GM18505 (cell line): ENCODE measurements around the gene UCK2.

Experiments
- ATAC-seq: cut with Tn5 transposase; IDR thresholded peaks from one replicate; pipeline ENCODE4 v1.9.1; 2021; ENCODE audit not compliant: unreplicated experiment
- POLR2A ChIP-seq: IDR thresholded peaks from 4 replicates; pipeline ENCODE4 v1.6.1; 2011; ENCODE audit warnings: borderline replicate concordance; ENCODE audit not compliant: insufficient read depth, insufficient read length; ENCODE audit errors: extremely low read depth

The UCK2 gene

DNA sequence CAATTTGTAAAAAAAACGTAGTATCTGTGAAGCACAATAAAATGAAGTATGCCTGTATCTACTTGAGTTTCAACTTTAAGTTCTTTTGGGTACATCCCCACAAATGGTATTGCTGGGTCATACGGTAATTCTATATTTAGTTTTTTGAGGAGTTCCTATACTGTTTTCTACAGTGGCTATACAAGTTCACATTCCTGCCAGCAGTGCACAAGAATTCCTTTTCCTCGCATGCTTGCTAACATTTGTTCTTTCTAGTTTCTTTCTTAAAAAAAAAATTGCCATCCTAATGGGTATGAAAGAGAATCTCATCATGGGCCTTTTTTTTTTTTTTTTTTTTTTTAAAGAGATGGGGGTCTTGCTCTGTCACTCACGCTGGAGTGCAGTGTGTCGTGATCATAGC is 41.9 kb downstream of the UCK2 start:
- TF ChIP-seq POLR2A: no peak
- no peak for ATAC-seq

DNA sequence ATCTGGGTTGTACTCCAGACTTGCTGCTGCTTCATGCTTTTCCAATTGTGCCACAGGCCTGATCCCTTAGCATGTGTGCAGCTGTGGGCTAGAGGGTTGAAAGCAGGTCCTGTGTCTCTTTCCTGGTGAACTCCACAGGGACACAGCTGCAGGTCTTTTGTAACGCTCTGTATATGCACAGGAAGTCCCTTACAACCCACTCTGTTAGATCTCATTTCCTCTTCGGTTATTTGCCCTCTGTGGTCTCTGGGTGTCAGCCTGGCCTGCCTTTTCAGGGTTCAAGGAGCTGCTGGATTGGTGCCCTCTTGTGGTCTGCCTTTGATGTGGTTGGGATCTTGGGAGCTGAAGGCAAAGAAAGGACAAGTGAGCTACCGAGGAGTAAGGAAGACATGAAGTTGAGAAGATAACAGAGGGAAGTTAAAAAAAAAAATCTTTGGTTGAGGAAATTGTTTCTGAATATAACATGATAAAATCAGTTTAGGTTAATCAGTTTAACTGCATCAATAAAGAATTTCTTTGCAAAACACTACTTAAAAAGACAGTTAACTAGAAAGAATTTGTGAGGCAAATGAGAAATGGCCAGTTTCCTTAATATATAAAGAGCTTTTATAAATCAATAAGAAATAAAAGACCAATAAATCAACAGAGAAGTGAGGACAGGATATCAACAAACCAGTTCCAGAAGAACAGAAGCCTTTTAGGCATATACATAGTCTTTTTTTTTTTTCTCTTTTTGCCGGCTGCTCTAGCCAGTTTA is 44.1 kb downstream of the UCK2 start:
- no peak for TF ChIP-seq POLR2A
- ATAC-seq: peak; percentile 80

DNA sequence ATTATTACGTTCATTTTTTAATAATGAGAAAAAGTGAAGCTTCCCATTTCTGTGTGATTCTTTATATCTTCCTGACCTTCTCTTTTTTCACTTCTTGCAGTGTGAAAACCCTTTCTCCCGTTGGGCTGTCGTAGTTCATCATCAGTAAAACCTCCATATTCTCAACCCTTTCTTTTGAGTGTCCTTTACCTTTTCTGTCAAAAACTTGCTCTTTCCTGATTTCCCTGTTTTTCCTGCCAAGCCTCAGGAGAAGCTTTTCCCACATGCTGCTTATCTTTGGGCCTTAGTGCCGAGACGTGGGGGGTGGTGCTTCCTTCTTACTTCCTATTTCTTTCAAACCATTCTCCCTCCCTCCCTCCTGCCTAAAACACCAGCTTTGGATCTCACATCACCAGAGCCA is 46.1 kb downstream of the UCK2 start:
- no peak for TF ChIP-seq POLR2A
- no peak for ATAC-seq

DNA sequence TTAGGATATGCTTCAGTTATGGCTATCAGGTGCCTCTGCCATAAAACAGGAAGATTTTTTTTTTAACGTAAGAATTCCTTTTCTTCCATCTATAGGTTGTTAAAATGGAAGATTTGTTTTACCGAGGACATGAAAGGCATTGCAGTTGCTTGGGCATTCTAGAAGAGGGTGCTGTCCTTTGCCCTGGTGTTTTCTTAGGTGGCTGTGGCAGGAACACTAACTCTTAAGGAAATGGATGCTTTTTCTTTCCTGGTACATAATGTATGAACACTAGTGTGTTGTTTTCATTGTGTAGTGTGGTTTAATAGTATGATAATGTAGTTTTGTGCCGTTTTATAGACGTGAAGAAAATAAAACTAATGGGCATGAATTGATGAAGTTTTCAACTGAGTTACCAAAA is 47.2 kb downstream of the UCK2 start:
- no peak for ATAC-seq
- no peak for TF ChIP-seq POLR2A

DNA sequence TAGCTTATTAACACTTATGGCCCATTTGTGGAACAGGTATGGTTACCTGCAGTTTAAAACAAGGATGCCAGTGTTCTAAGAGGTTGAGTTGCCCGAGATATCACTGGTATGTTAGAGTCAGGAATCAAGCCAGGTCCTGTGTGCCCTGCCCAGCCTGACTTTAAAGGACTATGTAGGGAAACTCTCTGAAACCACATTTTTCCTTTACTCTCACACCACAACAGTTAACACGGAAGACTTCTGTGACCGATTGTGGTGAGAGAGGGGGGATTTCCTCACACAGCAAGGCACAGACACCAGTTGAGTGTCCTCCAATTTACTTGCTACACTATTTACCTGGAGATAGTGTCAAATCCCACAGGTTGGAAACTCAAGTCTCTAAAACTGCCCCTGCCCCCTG is 47.8 kb downstream of the UCK2 start:
- no peak for TF ChIP-seq POLR2A
- no peak for ATAC-seq

DNA sequence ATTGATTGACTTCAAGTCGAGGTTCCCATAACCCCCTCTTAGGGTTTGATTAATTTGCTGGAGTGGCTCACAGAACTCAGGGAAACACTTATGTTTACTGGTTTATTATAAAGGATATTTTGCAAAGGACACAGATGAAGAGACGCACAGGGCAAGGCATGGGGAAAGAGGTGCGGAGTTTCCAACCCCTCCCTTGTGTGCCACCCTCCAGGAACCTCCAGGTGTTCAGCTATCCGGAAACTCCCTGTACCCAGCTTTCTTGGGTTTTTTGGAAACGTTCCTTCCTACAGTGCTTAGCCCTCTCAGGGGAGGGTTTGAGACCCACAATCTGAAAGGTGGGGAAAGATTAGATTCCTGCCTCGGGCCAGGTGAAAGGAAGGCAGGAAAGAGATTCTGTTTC is 48.2 kb downstream of the UCK2 start:
- no peak for TF ChIP-seq POLR2A
- no peak for ATAC-seq

DNA sequence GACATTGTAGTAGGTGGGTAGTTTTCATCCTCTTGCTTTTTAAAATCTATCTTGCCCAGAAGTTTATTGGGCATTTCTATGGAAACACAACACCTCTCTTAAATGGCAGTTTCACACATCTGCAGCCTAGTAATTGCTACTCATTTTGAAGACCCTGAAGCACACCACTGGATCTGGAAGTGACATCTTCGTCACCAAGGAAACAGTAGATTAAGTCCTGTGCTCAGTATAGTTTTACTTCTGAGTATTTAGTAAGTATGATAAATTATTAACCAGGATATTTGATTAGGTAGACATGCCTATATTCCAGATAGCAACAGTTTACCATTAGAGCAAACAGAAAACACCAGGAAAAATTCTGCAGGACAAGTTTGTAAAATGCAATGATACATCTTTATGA is 48.7 kb downstream of the UCK2 start:
- no peak for TF ChIP-seq POLR2A

DNA sequence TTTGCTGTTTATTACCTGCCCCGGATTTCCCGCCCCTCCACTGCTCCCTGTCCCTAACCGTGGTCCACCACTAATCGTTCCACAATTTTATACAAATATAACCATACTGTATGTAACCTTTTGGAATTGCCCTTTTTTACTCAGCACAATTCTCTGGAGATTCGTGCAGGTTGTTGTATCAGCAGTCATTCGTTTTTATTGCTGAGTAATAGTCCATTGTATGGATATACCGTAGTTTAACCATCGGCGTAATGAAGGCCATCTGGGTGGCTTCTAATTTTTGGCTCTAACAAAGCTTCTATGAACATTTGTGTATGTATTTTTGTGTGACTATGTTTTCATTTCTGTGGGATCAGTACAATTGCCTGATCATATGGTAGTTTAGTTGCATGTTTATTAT is 50.0 kb downstream of the UCK2 start:
- no peak for ATAC-seq

More for the DNA sequence above, 48.7 kb downstream of the UCK2 start:
- ATAC-seq: no peak

DNA sequence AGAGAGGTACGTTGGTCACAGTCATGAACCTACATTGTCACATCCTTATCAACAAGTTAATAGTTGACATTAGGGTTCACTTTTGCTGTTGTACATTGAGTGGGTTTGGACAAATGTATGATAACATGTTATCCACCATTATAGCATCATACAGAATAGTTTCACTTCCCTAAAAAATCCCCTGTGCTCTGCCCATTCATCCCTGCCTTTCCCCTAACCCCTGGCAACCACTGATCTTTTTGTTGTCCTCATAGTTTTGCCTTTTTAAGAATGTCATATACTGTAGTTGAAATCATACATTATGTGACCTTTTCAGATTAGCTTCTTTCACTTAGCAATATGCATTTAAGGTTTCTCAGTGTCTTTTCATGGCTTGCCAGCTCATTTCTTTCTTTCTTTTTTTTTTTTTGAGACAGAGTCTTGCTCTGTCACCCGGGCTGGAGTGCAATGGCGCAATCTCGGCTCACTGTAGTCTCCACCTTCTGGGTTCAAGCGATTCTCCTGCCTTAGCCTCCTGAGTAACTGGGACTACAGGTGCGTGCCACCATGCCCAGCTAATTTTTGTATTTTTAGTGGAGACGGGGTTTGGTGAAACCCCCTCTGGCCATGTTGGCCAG is 50.6 kb downstream of the UCK2 start:
- ATAC-seq: peak; percentile 59
- TF ChIP-seq POLR2A: no peak

More for the DNA sequence above, 50.0 kb downstream of the UCK2 start:
- no peak for TF ChIP-seq POLR2A

DNA sequence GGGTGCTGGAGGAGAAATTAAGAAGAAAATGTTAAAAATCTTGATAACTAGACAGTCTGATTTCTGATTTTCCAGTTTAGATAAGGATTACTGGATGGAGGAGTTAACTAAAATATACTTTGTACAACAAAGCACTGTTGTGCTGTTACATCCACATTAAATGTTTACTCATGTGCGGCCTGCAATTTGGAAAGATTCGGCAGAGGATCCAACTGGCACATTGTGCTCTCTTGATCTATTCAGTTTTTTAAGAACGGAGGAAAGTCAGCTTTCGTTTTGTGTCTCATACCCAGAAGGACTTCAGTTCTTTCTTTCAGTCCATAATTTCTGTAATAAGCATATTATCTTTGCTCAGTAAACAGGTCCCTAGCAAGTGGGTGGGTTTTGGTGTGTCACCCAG is 52.5 kb downstream of the UCK2 start:
- TF ChIP-seq POLR2A: no peak
- ATAC-seq: no peak

DNA sequence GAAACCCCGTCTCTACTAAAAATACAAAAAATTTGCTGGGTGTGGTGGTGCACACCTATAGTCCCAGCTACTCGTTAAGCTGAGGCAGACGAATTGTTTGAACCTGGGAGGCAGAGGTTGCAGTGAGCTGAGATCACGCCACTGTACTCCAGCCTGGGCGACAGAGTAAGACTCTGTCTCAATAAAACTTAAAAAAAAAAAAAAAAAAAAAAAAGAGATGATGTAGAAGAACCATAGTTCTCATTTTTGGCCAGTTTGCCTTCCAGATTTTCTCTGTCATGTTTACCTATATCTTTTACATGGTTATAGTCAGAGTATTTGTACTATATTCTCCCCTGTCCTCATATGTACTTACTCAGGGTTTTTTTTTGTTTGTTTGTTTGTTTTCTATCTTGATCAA is 53.6 kb downstream of the UCK2 start:
- no peak for ATAC-seq
- TF ChIP-seq POLR2A: no peak

DNA sequence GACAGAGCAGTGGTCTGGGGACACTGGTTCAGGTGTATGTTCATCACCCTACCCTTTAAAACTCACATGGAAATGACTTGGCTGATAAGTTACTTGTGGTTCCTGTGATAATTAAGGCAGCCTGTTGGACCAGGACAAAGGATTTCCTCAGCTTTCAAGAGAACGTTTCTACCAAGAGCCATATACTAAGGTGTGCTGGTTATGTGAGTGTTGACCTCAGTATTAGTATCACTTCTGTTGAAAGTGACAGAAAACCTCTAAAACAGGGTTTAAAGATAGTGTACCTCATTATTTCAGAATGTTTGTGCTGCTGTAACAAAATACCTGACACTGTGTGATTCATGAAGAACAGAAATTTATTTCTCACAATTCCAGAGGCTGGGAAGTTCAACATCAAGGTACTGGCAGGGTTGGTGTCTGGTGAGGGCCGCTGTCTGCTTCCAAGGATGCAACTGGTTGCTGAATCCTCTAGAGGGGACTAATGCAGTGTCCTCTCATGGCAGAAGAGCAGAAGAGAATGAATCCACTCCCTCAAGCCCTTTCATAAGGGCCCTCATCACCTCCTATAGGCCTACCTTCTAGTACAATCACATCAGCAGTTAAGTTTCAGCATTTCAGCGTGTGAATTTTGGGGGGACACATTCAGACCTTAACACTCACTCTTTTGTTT is 54.9 kb downstream of the UCK2 start:
- no peak for TF ChIP-seq POLR2A
- no peak for ATAC-seq

DNA sequence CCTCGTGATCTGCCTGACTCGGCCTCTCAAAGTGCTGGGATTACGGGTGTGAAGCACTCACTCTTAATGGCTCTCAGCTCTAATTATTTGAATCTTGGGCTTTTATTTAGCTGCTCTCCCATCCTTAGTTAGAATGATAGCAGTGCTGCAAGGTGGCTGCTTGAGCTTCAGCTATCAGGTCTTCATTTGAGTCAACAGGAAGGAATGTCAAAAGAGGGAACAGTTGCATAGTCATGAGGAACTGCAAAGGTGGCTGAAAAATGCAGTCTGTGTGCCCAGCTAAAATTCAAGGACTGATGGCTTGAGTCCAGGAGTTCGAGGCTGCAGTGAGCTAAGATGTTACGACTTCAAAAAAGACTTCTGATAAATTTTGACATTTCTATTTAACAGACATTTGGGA is 55.6 kb downstream of the UCK2 start:
- TF ChIP-seq POLR2A: no peak
- no peak for ATAC-seq

DNA sequence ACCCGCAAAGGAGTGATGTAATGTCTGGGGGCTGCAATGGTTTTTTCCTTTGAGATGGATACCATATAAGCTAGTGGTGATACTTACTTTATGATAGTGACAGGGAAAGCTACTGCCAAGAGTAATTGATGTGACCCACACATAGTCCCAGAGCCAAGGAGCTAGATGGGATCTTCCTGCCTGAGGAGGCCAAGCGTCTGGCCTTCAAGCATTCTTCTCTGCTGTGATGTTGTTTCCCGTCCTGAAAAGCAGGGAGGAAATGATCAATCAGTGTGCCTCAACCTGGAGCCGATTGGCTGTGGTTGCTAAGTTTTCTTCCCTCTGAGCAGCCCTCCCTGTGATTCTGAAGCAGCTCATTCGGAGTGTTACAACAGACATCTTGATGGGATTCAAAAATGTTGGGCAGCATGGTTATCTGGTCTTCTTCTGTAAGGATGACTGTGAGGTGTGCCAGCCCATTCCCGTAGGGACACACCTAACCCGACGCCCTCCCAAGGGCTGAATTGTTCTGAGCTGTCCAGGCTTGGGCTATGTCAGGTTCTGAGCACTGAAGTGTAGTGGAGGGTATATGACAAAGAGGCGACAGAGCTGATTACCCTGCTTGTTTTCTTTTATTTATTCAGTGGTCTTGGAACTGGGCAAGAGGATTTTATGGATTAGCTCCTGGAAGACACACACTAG is 56.7 kb downstream of the UCK2 start:
- no peak for TF ChIP-seq POLR2A

DNA sequence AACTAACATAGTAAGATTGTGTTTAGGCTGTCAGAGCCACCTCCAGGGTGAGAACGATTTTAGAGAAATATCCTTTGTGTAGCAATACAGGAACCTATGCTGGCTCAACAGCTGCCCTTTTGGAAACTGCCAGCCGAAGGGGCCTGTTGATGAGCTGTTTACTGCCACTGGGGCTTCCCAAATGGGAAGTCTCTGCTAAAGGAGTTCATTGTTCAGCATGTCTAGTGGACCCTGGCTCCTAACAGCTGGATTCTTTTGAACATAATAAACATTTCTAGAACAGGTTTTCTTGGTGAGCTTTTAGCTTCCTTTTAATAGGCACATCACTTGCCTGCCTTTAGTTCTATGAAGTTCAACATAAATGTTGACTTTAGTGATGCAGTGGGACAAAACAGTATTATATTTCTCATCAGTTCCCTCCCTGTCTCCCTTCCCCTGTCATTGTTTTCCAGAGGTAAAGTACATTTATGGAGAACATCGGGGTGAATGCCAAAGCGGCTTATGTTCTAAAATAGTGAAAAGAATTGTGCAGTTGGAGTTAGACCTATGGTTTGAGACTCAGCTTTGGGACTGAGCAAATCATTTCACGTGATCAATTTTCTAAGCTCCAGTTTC is 57.4 kb downstream of the UCK2 start:
- no peak for TF ChIP-seq POLR2A
- ATAC-seq: no peak

More for the DNA sequence above, 56.7 kb downstream of the UCK2 start:
- no peak for ATAC-seq
